Panc1 (cell line): Measurements from ENCODE around the gene MVP.

Experiments
- CTCF ChIP-seq: fragments of 450-650 bp; IDR thresholded peaks from 2 replicates; pipeline ENCODE4 v1.5.1; 2017; ENCODE audit warnings: mild to moderate bottlenecking
- SIN3A ChIP-seq: IDR thresholded peaks from 2 replicates; pipeline ENCODE4 v1.6.1; 2012; ENCODE audit warnings: low read depth, mild to moderate bottlenecking, low read length, moderate library complexity, borderline replicate concordance; ENCODE audit not compliant: insufficient read depth

- TF ChIP-seq CTCF (no peak), SIN3A (no peak)
These were observed 20.0 kb downstream of the MVP start for GRCh38 chr16:29840240-29840639.
